Stimulated activated CD8-positive, alpha-beta memory T cell treated with anti-CD3 and anti-CD28 coated beads, Interleukin-4, amount 100 ng/mL, for 48 hours (primary cell): ENCODE measurements around the gene TTC17.
A peak's percentile ranks its signal among the peaks of the same experiment; 100 is the strongest.
"Not testable (repeated sequence)": the region's sequence is repeated elsewhere in the genome, so short reads cannot be mapped to it uniquely, and the experiment has no call there.

Source experiments
- DNase-seq: peaks from one replicate; pipeline ENCODE4 v3.0.0-alpha.2; 2020

The TTC17 gene, protein sequence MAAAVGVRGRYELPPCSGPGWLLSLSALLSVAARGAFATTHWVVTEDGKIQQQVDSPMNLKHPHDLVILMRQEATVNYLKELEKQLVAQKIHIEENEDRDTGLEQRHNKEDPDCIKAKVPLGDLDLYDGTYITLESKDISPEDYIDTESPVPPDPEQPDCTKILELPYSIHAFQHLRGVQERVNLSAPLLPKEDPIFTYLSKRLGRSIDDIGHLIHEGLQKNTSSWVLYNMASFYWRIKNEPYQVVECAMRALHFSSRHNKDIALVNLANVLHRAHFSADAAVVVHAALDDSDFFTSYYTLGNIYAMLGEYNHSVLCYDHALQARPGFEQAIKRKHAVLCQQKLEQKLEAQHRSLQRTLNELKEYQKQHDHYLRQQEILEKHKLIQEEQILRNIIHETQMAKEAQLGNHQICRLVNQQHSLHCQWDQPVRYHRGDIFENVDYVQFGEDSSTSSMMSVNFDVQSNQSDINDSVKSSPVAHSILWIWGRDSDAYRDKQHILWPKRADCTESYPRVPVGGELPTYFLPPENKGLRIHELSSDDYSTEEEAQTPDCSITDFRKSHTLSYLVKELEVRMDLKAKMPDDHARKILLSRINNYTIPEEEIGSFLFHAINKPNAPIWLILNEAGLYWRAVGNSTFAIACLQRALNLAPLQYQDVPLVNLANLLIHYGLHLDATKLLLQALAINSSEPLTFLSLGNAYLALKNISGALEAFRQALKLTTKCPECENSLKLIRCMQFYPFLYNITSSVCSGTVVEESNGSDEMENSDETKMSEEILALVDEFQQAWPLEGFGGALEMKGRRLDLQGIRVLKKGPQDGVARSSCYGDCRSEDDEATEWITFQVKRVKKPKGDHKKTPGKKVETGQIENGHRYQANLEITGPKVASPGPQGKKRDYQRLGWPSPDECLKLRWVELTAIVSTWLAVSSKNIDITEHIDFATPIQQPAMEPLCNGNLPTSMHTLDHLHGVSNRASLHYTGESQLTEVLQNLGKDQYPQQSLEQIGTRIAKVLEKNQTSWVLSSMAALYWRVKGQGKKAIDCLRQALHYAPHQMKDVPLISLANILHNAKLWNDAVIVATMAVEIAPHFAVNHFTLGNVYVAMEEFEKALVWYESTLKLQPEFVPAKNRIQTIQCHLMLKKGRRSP

DNA sequence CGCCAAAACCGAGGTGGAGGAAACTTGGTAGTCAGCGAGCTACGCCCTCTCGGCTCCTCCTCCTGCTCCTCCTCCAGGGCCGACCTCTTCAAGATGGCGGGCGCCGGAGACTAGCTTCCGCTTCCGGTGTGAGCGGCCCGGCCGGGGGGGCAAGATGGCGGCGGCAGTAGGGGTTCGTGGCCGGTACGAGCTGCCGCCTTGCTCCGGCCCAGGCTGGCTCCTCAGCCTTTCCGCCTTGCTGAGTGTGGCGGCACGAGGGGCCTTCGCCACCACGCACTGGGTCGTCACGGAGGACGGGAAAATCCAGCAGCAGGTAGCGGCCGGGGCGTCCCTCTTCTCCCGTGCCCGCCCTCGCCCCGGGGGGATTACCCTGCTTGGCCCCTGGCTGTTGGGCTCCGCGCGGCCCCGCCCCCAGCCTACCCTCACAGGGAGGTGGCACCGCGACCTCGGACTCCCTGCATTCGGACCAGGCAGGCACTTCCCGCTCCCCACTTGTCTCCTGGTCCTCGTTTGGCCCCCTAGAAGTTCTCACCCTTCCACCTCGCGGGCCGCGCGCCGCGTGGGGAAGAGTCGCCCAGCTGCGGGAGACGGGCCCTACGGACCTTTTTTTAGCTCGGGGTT, at the start of gene TTC17:
Gene TTC17, plus strand, starts transcription at position 120 of the 621 bp plus-strand sequence. Its CDS starts 35 bp downstream, at position 155.
- peak; percentile 95 for DNase-seq

DNA sequence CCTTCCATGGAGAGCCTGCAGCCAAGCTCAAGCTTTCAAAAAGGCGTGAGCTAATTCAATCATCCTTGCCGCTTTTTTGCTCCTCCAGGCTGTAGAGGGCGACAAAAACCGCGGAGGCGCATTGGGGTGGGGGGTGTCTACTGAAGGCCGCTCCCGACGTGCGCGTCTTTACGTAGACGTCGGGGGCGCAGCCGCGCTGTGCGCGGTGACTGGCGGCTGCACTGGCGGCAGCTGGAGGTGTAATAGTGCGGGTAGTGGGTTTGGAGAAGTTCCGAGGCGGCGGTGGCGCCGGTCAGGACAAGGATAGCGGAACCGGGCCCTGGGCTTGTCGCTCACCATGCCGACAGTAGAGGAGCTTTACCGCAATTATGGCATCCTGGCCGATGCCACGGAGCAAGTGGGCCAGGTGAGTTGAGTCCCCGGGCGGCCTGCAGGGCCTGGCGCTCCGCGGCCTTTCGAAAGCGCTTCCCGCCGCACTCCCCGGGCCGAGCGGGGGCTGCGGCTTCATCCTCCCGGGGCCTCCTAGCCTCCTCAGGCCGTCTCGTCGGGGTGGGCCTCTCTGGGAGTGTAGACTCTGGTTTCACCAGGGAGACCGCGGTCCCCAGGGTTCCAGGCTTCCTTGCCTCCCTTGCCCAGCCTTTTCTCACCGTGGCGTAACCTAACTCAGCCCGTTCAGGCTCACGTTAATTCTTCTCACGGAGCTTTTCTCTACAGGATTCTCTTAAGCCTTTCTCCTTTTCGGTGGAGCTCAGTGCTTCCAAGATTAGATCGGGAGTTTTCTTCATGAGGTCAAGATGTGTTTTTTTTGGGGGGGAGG, 46.7 kb upstream of the TTC17 start, which contains the start of gene API5:
Gene API5, plus strand, starts transcription at position 206 of the 817 bp plus-strand sequence. Its CDS starts 132 bp downstream, at position 338.
- peak; percentile 94 for DNase-seq

DNA sequence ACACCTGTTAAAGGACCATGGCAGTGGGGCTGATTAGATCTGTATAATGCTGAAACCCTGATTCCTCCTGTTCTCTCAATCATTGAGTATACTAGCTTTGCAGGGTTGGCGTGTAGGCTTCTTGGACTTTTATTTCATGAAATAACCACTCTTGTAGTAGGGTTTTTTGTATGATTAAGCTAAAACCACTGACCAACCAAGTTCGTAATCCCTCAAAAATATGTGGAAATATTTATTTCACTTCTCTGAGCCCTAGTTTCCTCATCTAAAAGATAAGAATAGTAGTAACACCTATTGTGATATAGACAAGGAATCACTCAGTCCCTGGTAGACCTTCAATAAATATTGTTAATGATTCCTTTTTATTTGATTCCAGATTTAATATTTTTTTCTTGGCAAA, 42.8 kb upstream of the TTC17 start:
- DNase-seq, result no peak

DNA sequence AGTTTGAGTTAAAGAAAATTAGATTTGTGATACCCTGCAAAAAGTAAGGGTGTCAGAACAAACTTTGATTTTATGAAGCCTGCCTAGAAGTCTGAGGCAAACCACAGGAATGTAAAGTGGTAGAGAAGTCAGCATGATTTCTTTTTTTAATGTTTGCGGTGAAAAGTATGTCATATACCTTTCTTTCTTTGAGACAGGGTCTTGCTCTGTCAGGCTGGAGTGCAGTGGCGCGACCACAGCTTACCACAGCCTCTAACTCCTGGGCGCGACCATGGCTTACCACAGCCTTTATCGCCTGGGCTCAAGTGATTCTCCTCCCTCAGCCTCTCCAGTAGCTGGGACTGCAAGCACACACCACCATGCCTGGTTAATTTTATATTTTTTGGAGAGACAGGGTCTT, 42.3 kb upstream of the TTC17 start:
- DNase-seq, result peak; percentile 63

DNA sequence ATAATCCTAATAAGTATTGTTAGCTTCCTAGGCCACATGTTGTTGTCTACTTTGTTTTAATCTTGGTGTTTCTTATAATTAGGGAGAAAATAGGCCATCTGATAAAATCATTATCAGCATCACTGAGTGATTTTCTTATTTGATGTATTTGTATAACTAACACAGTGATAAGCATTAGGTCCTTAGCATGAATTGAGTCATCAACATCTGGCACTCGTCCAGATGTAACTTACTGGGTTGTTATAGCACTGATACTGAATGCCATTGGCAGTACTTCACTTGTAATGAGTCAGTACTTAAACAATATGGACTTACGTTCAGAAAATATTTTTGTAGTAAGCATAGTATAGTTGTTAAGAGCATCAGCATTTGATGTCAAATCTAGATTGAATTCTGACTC, 30.7 kb upstream of the TTC17 start:
- DNase-seq, result no peak

DNA sequence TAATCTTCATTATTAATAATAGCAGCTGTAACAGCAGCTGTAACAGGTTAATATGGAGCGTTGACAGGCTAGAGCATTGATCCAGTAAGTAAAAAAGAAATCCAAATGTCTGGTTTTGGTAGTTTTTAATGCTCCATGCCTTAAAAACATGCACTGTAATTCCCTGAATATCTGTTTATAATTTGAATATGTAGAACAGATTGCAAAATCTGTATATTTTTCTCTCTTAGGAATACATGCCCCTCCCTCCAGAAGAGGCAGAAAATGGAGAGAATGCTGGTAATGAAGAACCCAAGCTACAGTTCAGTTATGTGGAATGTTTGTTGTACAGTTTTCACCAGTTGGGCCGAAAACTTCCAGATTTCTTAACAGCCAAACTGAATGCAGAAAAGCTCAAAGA, 30.2 kb upstream of the TTC17 start:
- no peak for DNase-seq

DNA sequence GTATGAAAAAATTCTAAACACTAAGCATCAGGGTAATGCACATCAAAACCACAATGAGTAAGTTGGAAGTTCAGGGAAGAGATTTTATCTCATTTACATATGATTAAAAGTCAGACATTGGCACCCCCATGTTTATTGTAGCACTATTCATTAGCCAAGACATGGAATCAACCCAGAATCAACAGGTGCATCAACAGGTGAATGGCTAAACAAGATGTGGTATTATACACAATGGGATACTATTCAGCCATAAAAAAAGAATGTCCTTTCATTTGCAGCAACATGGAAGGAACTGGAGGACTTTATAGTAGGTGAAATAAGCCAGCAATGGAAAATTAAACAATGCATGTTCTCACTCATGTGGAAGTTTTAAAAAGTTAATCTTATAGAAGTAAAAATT, 17.6 kb upstream of the TTC17 start:
- DNase-seq, result no peak

DNA sequence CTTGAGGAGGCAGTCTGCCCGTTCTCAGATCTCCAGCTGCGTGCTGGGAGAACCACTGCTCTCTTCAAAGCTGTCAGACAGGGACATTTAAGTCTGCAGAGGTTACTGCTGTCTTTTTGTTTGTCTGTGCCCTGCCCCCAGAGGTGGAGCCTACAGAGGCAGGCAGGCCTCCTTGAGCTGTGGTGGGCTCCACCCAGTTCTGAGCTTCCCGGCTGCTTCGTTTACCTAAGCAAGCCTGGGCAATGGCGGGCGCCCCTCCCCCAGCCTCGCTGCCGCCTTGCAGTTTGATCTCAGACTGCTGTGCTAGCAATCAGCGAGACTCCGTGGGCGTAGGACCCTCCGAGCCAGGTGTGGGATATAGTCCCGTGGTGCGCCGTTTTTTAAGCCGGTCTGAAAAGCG, 7.3 kb upstream of the TTC17 start:
- DNase-seq, result not testable (repeated sequence)

DNA sequence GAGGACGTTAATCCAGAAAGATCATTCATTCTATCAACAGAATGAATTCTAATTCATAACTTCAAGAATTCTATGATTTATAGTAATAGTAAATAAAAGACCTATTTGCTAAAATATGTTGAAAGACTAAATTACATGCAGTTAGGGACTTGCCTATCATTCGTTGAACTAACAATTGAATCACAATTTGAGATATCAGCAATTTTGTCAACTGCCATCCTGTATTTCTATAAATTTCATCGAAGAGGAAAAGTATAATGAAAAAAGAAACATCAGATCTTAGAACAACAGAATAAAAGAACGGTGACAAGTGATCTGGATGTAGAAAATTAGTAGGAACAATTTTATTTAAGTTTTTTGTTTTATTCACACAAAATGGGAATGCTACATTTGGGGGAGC, 4.4 kb upstream of the TTC17 start:
- no peak for DNase-seq

DNA sequence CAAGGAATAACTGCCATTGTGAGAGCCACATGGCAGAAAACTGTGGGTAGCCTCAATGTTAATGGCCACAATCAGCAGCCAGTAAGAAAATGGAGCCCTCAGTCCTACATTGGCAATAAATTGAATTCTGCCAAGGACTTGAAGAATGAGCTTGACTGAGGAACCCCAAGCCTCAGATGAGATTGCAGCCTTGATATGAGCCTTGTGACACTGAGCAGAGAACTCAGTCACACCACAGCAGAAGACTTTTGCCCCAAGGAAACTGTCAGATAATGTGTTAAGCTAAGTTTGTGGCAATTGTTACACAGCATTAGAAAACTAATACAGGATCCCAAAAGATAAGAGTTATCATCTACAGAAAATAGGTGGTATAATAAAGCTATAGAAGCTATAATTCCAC, 2.4 kb upstream of the TTC17 start:
- DNase-seq, result no peak

DNA sequence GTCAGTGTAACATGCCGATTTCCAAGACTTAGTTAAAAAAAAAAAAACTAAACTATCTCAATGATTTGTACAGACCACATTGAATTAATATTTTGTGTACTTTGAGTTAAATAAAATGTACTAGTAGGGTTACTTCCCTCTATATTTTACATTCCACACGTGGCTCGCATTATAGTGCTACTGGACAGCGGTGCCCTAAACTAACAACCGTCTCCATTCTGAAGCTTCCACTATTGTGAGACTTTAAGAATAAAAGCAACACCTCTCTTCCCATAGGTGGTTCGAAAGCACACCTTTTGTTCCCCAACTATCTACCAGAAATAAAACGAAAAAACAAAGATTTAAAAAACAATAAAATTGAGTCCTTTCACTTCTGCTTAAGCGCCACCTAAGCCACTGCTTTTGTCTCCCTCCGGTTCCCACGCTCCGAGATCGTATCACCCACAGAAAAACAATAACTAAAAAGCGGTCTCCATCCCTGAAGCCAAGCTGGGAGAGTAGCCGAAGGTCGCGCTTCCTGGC, 380 bp upstream of the TTC17 start:
- DNase-seq, result no peak

DNA sequence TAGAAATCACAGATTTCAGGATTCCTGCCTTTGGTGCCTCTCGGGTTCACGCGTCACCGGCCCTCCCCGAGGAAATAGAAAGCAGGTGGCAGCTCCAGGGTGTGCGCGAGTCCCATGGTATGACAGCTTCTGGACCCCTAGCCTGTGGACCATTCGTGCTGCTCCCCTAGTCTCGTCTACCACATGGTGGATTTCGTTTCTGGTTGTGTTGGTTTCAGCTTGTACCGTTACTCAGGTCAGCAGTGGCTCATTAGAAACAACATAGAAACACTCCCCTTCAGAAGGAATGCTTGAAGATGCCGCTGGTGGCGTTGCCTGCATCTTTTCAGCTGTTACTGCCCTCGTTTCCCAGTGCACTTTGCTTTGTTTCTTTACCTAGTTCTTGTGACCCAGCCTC, 700 bp downstream of the TTC17 start:
- DNase-seq, result no peak

DNA sequence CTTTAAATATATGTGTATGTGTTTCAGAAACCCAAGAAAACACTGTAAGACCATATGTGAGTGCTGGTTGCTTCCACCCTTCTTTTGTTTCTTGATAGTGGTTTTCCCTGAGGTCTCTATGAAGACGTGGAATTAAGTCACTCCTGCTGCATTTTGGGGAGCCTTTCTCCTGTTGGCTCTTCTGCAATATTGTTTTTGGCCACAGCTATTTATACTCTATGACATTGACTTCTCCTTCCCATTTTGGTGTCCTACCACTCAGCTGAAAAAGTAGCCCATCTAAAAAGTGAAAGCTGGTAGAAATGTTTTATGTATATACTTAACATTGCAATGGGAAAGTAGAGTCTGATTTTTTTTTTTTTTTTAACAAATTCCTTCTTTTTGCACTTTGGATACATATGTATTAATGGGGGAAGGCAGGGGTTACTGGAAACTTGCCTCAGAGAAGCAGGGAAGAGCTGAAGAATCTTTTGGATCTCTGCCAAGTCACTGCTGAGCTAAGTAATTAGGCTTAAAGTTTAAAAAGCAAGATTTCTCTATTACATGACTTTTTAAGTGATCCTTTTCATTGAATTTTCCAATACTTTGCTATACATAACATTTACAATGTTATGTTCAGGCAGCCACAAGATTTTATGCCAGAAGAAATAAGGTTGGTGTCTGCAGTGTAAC, 1.8 kb downstream of the TTC17 start:
- no peak for DNase-seq

DNA sequence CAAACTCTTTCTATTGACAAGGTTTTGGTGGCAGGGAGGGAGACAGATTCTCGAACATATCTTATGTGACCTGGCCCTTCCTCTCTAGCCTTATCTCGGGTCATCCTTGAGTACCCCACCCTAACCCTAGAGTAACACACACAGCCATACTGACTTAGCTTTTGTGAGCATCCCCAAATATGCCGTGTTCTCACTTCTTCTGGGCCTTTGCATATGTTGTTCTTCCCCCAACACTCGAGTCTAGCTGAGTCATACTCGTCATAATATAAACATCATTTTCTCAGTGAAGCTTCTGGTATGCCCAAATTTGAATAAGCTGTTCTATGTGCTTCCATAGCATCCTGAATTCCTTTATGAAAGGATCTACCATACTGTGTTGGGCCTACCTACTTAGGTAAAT, 8.0 kb downstream of the TTC17 start:
- no peak for DNase-seq

DNA sequence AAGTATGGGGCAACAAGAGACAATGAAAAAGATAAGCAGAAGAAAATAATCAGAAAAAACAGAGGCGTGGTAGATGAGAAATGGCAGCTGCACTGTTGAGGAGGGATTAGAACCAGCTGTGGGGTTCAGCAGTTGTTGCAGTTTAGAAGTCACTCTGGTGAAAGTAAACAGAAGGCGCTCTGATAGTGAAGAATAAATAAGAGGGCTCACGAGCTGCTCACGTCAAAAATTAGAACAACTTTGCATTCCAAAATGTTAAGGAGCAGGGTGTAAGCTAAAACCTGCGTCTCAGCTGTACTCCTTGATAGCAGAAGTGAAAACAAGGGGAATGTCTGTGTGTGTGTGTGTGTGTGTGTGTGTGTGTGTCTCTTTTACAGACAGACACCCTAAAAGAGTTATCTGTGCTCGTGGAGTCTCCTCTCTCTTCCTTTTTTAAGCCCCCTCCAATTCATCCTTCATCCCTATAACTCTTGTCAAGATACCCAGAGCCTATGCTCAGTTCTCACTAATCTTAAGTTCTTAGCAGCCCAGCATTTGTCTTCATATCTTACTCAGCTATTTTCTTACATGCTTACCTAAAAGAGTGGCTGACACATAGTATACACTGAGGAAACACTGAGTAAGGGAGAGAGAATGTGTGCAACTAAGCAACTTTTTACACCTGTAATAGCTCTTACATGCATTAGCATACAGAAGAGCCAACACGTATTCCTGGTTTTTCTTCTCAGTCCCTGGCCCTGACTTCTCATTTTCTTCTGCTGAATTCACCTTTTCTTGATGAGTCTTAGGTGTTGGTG, 8.9 kb downstream of the TTC17 start:
- no peak for DNase-seq

DNA sequence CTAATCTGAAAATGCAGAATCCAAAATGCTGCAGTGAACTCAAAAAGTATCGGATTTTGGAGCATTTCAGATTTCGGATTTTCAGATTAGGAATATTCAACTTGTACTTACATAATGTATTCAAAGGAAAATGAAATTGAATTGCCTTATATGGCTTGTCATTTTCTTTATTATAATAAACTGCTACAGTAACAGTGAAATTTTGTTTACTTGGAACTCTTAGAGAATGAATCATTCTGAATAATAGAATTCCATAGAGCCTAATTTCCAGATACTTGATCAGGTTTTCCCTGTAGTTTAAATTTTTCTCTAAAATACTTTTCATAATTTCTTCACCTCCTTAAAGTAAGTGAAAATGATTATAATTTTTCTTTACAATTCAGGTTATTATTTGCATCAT, 17.3 kb downstream of the TTC17 start:
- no peak for DNase-seq

DNA sequence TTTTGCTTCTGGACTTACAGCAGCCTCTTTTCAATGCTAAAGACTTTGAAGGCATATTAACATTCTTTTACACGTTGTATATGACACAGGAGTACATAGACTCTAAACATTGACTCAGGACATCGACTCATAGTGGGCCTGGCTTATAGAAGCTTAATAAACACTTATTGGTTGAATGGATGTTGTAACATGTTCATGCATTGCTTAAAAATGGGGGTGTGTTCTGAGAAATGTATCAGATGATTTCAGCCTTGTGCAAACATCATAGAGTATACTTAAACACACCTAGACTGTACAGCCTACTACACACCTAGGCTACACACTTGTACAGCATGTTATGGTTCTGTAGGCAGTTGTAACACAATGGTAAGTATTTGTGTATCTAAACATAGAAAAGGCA, 17.9 kb downstream of the TTC17 start:
- no peak for DNase-seq

DNA sequence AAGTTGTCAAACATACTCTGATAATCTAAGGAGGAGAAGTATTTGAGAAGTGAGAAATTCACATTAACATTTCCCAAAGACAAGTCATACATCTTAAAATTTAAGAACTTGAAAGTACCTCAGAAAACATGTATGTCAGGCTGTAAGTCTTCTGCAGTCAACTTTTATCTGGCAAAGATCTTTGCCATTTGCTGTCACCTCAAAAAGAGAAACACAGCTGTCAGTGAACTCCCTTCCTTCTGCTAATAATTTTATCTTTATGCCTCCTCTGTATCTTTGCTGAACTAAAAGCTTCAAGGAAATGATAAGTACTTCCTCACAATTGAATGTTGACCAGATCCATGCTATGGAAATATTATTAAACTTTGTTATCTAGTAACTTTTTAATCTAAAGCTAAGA, 18.7 kb downstream of the TTC17 start:
- no peak for DNase-seq

DNA sequence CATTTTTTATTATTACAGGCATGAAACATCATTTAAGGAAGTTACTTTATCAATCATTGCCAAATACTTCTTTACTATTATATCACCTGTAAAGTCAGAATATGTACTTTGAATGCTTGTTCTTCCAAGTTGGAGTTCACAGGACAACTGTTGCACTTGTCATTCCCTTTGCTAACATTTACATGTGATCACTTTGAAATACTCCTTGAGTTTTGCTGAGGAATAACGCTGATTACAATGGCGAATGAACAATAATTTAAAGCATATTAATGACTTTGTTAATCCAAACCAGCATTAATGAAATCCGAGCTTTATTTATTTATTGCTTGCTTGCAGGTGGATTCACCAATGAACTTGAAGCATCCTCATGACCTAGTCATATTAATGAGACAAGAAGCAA, 20.2 kb downstream of the TTC17 start:
- DNase-seq, result no peak

DNA sequence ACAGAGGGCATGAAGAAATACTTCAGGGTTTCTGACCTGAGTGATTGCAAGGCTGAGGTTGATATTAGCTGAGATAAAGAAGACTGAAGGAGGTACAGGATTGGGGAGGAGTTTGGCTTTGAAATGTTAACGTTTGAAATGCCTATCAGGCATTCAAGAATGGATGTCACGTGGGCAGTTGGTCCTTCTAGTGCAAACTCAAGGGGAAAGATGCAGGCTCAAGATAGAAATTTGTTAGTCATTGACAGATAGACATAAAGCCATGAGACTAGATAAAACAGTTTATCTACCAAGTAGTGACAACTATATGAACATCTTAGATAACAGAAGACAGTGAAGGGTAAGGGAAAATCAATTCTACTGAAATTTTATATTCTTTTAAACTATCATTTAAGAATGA, 23.1 kb downstream of the TTC17 start:
- no peak for DNase-seq
